K562 (cell line): ENCODE results near the gene VWA7. TPM values are rescaled to one million over a fixed set of nuclear protein-coding genes. Genes with fewer than 3 reads are reported as not detected.
A peak's percentile ranks its signal among the peaks of the same experiment; 100 is the strongest.

Source experiments
- CHD2 ChIP-seq: IDR thresholded peaks from 2 replicates; pipeline ENCODE4 v1.6.1; 2011; ENCODE audit warnings: low read depth, low read length
- GABPB1 ChIP-seq: sonication (generic); formaldehyde crosslinking; IDR thresholded peaks from 2 replicates; pipeline ENCODE4 v1.8.0; 2022; ENCODE audit warnings: mild to moderate bottlenecking, missing genetic modification reagents
- GABPB2 ChIP-seq: fragments of 250-450 bp; sonication (Bioruptor Pico); conservative IDR thresholded peaks from 2 replicates; pipeline ENCODE4 v1.5.1; 2021; ENCODE audit warnings: mild to moderate bottlenecking
- GATAD2B ChIP-seq: fragments of 450-650 bp; IDR thresholded peaks from 2 replicates; pipeline ENCODE4 v1.6.1; 2017; ENCODE audit warnings: mild to moderate bottlenecking, borderline replicate concordance
- HCFC1 ChIP-seq: IDR thresholded peaks from 2 replicates; pipeline ENCODE4 v1.6.1; 2012; ENCODE audit warnings: low read depth, low read length, improper control_type of control experiment
- HEY1 ChIP-seq: fragments of 250-450 bp; sonication (Bioruptor Pico); IDR thresholded peaks from 2 replicates; pipeline ENCODE4 v1.5.0; 2020; ENCODE audit warnings: mild to moderate bottlenecking, moderate library complexity, borderline replicate concordance
- HNRNPK ChIP-seq: fragments of 200-400 bp; formaldehyde crosslinking; IDR thresholded peaks from one replicate; pipeline ENCODE4 v1.6.1; 2018; ENCODE audit warnings: mild to moderate bottlenecking, low read depth, low read length; ENCODE audit not compliant: poor library complexity, severe bottlenecking
- MYBL2 ChIP-seq, 2 experiments: fragments of 450-650 bp in 1 of 2; sonication (generic) in 1 of 2; formaldehyde crosslinking in 1 of 2; IDR thresholded peaks; 2 replicates each; pipeline versions ENCODE4 v1.6.1 to v1.8.1; 2017 to 2022; ENCODE audit warnings: borderline replicate concordance in 1 of 2, inconsistent platforms in 1 of 2, low read depth in 1 of 2, mild to moderate bottlenecking in 1 of 2, missing genetic modification reagents in 1 of 2, moderate library complexity in 1 of 2
- NELFE ChIP-seq: IDR thresholded peaks from 2 replicates; pipeline ENCODE4 v1.6.1; 2011; ENCODE audit warnings: mild to moderate bottlenecking; ENCODE audit not compliant: insufficient read depth, insufficient read length
- NFE2L1 ChIP-seq: fragments of 450-650 bp; IDR thresholded peaks from 2 replicates; pipeline ENCODE4 v1.6.1; 2016; ENCODE audit warnings: missing genetic modification characterization, low read depth, mild to moderate bottlenecking, missing compliant biosample characterization, moderate library complexity, borderline replicate concordance
- NFIC ChIP-seq: fragments of 450-650 bp; IDR thresholded peaks from 2 replicates; pipeline ENCODE4 v1.6.1; 2017; ENCODE audit warnings: mild to moderate bottlenecking, inconsistent platforms
- RBFOX2 ChIP-seq: fragments of 200-400 bp; formaldehyde crosslinking; IDR thresholded peaks from 2 replicates; pipeline ENCODE4 v1.6.1; 2017; ENCODE audit warnings: low read depth, mild to moderate bottlenecking, low read length, moderate library complexity
- RBM22 ChIP-seq: fragments of 200-400 bp; formaldehyde crosslinking; IDR thresholded peaks from 2 replicates; pipeline ENCODE4 v1.6.1; 2018; ENCODE audit warnings: low read length, low read depth; ENCODE audit not compliant: poor library complexity, severe bottlenecking
- SRSF3 ChIP-seq: fragments of 200-400 bp; formaldehyde crosslinking; IDR thresholded peaks from 2 replicates; pipeline ENCODE4 v1.6.1; 2016; ENCODE audit warnings: mild to moderate bottlenecking, low read length, moderate library complexity; ENCODE audit not compliant: insufficient read depth
- TAF1 ChIP-seq: IDR thresholded peaks from 2 replicates; pipeline ENCODE4 v1.6.1; 2011; ENCODE audit warnings: mild to moderate bottlenecking, low read length, moderate library complexity; ENCODE audit not compliant: insufficient read depth, control insufficient read depth, severe bottlenecking; ENCODE audit errors: extremely low read depth
- TSC22D4 ChIP-seq: fragments of 450-650 bp; IDR thresholded peaks from 2 replicates; pipeline ENCODE4 v1.6.1; 2016; ENCODE audit warnings: missing genetic modification characterization, missing biosample characterization, control low read depth
- ZNF146 ChIP-seq: IDR thresholded peaks from one replicate; pipeline ENCODE4 v1.6.1; 2018; ENCODE audit warnings: missing compliant biosample characterization; ENCODE audit not compliant: unreplicated experiment
- ZNF175 ChIP-seq: fragments of 200-800 bp; sonication (Bioruptor generic); IDR thresholded peaks from 2 replicates; pipeline ENCODE4 v1.6.1; 2016; ENCODE audit warnings: low read depth, mild to moderate bottlenecking, missing genetic modification characterization, missing compliant biosample characterization
- ZNF23 ChIP-seq: fragments of 250-450 bp; sonication (Bioruptor Pico); IDR thresholded peaks from 2 replicates; pipeline ENCODE4 v1.4.0; 2020; ENCODE audit warnings: mild to moderate bottlenecking
- ZNF408 ChIP-seq: fragments of 250-450 bp; sonication (Bioruptor Pico); IDR thresholded peaks from 2 replicates; pipeline ENCODE4 v1.4.0; 2020; ENCODE audit warnings: low read depth, mild to moderate bottlenecking, moderate library complexity
- polyA plus RNA-seq, 8 experiments: library from polyadenylated mRNA; depleted of rRNA in 4 of 8; stranded (reverse) in 5 of 8; unstranded in 3 of 8; fragments of >200 nt; fragmentation: Nextera tagmentation in 2 of 8; fragmentation: Illumina TruSeq in 1 of 8; extraction: Ambion mirVana in 2 of 8; extraction: Trizol in 1 of 8; gene quantifications; 2 replicates each; pipeline versions ENCODE4 v1.2.1 to v1.2.3, GENCODE V29; 2011 to 2014; ENCODE audit warnings: inconsistent platforms in 1 of 8, missing spikeins in 1 of 8
- total RNA-seq, 7 experiments: library from RNA; depleted of rRNA in 6 of 7; stranded (reverse); fragments of >200 nt in 6 of 7; fragmentation: Illumina TruSeq in 2 of 7; extraction: Trizol in 2 of 7; gene quantifications; 2 replicates each; pipeline versions ENCODE4 v1.2.1 to v1.2.3, GENCODE V29; 2011 to 2021; ENCODE audit warnings: low replicate concordance in 1 of 7
- TF ChIP-seq, protein P1 (sequence below): sonication (generic); formaldehyde crosslinking; IDR thresholded peaks from 2 replicates; pipeline ENCODE4 v1.8.1; 2023; ENCODE audit warnings: mild to moderate bottlenecking, missing genetic modification reagents
- TF ChIP-seq, protein P2 (sequence below), 3 experiments: fragments of 200-800 bp in 1 of 3; fragments of 250-450 bp in 1 of 3; fragments of 450-650 bp in 1 of 3; sonication (Bioruptor Pico) in 1 of 3; sonication (Bioruptor generic) in 1 of 3; formaldehyde crosslinking in 1 of 3; IDR thresholded peaks; 2 replicates each; pipeline versions ENCODE4 v1.6.1 to v1.8.0; 2016 to 2022; ENCODE audit warnings: mild to moderate bottlenecking in 2 of 3, missing genetic modification characterization in 2 of 3, missing compliant biosample characterization in 1 of 3, moderate library complexity in 1 of 3

VWA7 gene
- total and polyA plus RNA-seq, 9 of the 15 experiments (the other 6 are each of a cell fraction or from before 2014, with no cell fraction given) = 0.18 to 2.9 (median 0.95) TPM

DNA sequence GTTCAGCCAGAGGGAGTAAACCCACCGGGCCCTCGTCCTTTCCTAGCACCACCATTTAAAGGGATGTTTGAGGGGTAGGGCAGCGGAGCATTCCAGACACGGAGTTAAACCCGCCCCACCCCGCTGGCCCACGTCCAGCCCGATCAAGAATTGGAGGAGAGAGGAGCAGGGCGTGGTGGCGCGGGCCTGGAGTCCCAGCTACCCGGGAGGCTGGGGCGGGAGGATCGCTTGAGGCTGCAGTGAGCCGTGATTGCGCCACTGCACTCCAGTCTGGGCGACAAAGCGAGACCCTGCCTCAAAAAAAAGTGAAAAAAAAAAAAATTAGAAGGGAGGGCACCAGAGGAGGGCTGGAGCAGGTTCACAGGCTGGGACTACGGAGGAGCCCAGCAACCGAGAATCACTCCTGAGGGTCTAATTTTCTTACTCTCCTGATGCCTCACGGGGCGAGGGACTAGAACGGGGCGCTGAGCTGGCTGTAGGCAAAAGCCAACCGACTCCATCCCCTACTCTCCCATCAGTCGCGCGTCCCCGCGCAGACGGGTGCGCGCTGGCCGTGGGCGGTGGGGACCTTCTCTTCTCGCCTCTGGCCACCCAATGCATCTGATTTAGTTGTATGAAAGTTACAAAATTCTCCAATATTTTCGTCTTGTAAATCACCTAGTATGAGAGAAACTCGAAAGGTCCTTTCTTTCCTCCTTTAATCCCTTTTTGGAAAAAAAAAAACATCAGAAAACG lies 44.3 kb upstream of the VWA7 start (continued):
- TF ChIP-seq HNRNPK = no peak
- TF ChIP-seq, protein P1, sequence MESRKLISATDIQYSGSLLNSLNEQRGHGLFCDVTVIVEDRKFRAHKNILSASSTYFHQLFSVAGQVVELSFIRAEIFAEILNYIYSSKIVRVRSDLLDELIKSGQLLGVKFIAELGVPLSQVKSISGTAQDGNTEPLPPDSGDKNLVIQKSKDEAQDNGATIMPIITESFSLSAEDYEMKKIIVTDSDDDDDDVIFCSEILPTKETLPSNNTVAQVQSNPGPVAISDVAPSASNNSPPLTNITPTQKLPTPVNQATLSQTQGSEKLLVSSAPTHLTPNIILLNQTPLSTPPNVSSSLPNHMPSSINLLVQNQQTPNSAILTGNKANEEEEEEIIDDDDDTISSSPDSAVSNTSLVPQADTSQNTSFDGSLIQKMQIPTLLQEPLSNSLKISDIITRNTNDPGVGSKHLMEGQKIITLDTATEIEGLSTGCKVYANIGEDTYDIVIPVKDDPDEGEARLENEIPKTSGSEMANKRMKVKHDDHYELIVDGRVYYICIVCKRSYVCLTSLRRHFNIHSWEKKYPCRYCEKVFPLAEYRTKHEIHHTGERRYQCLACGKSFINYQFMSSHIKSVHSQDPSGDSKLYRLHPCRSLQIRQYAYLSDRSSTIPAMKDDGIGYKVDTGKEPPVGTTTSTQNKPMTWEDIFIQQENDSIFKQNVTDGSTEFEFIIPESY (CRISPR knock-in tag) = no peak
- no peak; the same call in 1 of the 2 replicates for TF ChIP-seq ZNF175
- TF ChIP-seq, protein P2, sequence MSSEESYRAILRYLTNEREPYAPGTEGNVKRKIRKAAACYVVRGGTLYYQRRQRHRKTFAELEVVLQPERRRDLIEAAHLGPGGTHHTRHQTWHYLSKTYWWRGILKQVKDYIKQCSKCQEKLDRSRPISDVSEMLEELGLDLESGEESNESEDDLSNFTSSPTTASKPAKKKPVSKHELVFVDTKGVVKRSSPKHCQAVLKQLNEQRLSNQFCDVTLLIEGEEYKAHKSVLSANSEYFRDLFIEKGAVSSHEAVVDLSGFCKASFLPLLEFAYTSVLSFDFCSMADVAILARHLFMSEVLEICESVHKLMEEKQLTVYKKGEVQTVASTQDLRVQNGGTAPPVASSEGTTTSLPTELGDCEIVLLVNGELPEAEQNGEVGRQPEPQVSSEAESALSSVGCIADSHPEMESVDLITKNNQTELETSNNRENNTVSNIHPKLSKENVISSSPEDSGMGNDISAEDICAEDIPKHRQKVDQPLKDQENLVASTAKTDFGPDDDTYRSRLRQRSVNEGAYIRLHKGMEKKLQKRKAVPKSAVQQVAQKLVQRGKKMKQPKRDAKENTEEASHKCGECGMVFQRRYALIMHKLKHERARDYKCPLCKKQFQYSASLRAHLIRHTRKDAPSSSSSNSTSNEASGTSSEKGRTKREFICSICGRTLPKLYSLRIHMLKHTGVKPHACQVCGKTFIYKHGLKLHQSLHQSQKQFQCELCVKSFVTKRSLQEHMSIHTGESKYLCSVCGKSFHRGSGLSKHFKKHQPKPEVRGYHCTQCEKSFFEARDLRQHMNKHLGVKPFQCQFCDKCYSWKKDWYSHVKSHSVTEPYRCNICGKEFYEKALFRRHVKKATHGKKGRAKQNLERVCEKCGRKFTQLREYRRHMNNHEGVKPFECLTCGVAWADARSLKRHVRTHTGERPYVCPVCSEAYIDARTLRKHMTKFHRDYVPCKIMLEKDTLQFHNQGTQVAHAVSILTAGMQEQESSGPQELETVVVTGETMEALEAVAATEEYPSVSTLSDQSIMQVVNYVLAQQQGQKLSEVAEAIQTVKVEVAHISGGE (CRISPR knock-in tag; IDR thresholded peaks at IDR 0.05) = no peak
- TF ChIP-seq MYBL2 (IDR thresholded peaks at IDR 0.05; ENCODE audit: low read depth) = no peak
- TF ChIP-seq MYBL2 (CRISPR knock-in tag; IDR thresholded peaks at IDR 0.05; ENCODE audit: borderline replicate concordance) = no peak
- TF ChIP-seq CHD2 = 0 out of 2 replicates have a peak, but pooled peaks have one; percentile 32
- peak; percentile 51 for TF ChIP-seq GABPB1
- no peak; the same call in 1 of the 2 replicates for TF ChIP-seq GABPB2 (CRISPR knock-in tag)
- no peak; the same call in 1 of the 2 replicates for TF ChIP-seq HCFC1
- TF ChIP-seq ZNF23 (CRISPR knock-in tag) = no peak
- no peak for TF ChIP-seq NFIC
- TF ChIP-seq RBM22 = no peak
- peak; percentile 83 for TF ChIP-seq RBFOX2
- no peak for TF ChIP-seq SRSF3
- TF ChIP-seq TAF1 = no peak
- TF ChIP-seq HEY1 (CRISPR knock-in tag) = no peak
- TF ChIP-seq GATAD2B = no peak
- no peak for TF ChIP-seq NELFE
- TF ChIP-seq TSC22D4 = no peak
- TF ChIP-seq ZNF408 = no peak
- no peak for TF ChIP-seq ZNF146 (CRISPR knock-in tag)
- TF ChIP-seq NFE2L1 = no peak
